ENCODE data around the gene GGTA1.

GRCh38 chr9:121474231-121474947, 25.3 kb downstream of the GGTA1 start:
- TF ChIP-seq CTCF (IDR thresholded peaks at IDR 0.05; ENCODE audit: low read length) (no peak), EZH2 (IDR thresholded peaks at IDR 0.05; ENCODE audit: borderline replicate concordance, low read length) (no peak)

Measured in OCI-LY1 (cell line).